ENCODE measurements around the gene IL1RAPL2.
"Not testable (repeated sequence)": the region's sequence is repeated elsewhere in the genome, so short reads cannot be mapped to it uniquely, and the experiment has no call there.

The IL1RAPL2 gene

GRCh38 chrX:105803891-105804290 lies 1237.9 kb downstream of the IL1RAPL2 start:
- TF ChIP-seq, protein P1, sequence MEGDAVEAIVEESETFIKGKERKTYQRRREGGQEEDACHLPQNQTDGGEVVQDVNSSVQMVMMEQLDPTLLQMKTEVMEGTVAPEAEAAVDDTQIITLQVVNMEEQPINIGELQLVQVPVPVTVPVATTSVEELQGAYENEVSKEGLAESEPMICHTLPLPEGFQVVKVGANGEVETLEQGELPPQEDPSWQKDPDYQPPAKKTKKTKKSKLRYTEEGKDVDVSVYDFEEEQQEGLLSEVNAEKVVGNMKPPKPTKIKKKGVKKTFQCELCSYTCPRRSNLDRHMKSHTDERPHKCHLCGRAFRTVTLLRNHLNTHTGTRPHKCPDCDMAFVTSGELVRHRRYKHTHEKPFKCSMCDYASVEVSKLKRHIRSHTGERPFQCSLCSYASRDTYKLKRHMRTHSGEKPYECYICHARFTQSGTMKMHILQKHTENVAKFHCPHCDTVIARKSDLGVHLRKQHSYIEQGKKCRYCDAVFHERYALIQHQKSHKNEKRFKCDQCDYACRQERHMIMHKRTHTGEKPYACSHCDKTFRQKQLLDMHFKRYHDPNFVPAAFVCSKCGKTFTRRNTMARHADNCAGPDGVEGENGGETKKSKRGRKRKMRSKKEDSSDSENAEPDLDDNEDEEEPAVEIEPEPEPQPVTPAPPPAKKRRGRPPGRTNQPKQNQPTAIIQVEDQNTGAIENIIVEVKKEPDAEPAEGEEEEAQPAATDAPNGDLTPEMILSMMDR (IDR thresholded peaks at IDR 0.05; ENCODE audit: control insufficient read depth, extremely low read depth, insufficient read depth) = no peak
- no peak overlapping the region for H3K4me3 ChIP-seq (ENCODE audit: low read depth, low read length)
- no peak for DNase-seq (ENCODE audit: low read depth)

DNA sequence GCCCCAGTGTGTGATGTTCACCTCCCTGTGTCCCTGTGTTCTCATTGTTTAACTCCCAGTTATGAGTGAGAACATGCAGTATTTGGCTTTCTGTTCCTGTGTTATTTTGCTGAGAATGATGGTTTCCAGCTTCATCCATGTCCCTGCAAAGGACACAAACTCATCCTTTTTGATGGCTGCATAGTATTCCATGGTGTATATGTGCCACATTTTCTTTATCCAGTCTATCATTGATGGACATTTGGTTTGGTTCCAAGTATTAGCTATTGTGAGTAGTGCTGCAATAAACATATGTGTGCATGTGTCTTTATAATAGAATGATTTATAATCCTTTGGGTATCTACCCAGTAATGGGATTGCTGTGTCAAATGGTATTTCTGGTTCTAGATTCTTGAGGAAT lies 1239.7 kb downstream of the IL1RAPL2 start:
- not testable (repeated sequence) for H3K4me3 ChIP-seq (ENCODE audit: low read depth, low read length); DNase-seq (ENCODE audit: low read depth)

GRCh38 chrX:105816517-105816916 lies 1250.5 kb downstream of the IL1RAPL2 start:
- no peak overlapping the region for H3K4me3 ChIP-seq (ENCODE audit: low read depth, low read length)

More at GRCh38 chrX:105816517-105816916, 1250.5 kb downstream of the IL1RAPL2 start:
- TF ChIP-seq, protein P1 (IDR thresholded peaks at IDR 0.05; ENCODE audit: control insufficient read depth, extremely low read depth, insufficient read depth) = no peak
- DNase-seq (ENCODE audit: low read depth) = no peak
